HG03521 (cell line): Measurements from ENCODE around the gene ADRB2.
"Not testable (repeated sequence)": the region's sequence is repeated elsewhere in the genome, so short reads cannot be mapped to it uniquely, and the experiment has no call there.

Experiments used
- ATAC-seq: cut with Tn5 transposase; IDR thresholded peaks from one replicate; pipeline ENCODE4 v1.9.1; 2021; ENCODE audit warnings: mild to moderate bottlenecking, moderate library complexity; ENCODE audit not compliant: unreplicated experiment

Gene ADRB2

GRCh38 chr5:148853868-148854267, 27.5 kb downstream of the ADRB2 start:
- no peak for ATAC-seq

- ATAC-seq, result no peak
Measured at GRCh38 chr5:148855249-148856008, 29.0 kb downstream of the ADRB2 start.

GRCh38 chr5:148856009-148856367, 29.6 kb downstream of the ADRB2 start:
- no peak for ATAC-seq

DNA sequence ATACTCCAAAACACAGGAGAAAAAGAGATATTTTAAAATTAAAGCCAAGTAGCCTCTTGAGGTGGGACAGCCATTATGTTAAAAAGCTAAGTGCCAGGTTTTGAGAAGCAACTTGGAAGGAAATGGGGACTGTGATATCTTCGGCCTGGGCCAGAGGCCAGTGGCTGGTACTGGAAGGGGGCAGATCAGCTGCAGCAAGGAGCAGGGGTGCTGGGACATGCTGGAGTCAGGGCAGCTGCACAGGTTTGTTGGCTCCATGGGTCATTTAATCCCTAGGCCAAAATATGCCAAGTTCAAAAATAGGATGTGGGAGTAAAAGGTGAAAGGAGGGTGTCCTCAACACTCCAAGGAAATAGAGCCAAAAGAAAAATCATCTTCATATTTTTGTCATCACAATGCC, 30.0 kb downstream of the ADRB2 start:
- ATAC-seq, result no peak

- no peak for ATAC-seq
Measured at GRCh38 chr5:148857474-148857873, 31.1 kb downstream of the ADRB2 start.

- no peak for ATAC-seq
Measured at GRCh38 chr5:148858106-148858505, 31.7 kb downstream of the ADRB2 start.

DNA sequence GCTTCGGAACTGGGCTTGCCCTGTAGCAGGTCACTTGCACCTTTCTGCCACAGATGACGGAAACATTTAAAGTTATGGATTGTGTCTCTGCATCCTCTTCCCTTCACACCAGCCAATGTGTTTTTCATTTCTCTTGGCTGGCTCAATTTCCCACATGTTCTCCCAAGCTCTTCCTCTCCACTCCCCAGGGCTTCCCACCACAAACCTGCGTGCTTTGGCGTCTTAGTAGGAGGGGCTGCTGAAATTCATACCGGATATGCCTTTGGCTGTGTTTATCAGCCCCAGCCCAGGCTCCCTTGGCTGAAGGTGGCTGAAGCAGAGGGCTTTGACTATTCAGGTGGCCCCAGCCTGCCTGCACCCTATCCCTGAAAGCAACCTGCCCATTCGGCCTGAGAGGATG, 32.1 kb downstream of the ADRB2 start:
- no peak for ATAC-seq

- no peak for ATAC-seq
Measured at GRCh38 chr5:148859703-148860102, 33.3 kb downstream of the ADRB2 start.

DNA sequence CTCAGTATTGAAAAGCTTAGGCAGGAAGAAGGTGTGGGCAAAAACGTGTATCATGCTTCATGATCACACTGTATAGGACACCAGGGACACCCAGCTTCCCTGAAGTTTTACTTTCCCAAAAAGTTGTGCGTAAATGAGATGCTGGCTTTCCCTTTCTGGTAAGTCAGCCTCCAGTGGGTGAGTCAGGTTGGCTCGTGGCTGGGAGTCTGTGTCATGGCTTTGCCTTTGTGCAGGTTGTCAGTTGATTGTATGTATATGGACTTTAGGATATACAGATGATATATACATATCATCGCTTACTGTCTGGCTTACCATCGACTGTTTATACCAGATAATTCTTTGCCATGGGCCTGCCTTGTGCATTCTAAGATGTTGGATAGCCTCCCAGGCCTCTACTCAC, 34.2 kb downstream of the ADRB2 start:
- no peak for ATAC-seq

- no peak for ATAC-seq
Measured at GRCh38 chr5:148861088-148861487, 34.7 kb downstream of the ADRB2 start.

- ATAC-seq, result no peak
Measured at GRCh38 chr5:148861696-148862095, 35.3 kb downstream of the ADRB2 start.

GRCh38 chr5:148864113-148864841, 37.9 kb downstream of the ADRB2 start:
- no peak for ATAC-seq

- no peak for ATAC-seq
Measured at GRCh38 chr5:148866024-148866423, 39.6 kb downstream of the ADRB2 start.

- ATAC-seq, result no peak
Measured at GRCh38 chr5:148873120-148873519, 46.7 kb downstream of the ADRB2 start.

DNA sequence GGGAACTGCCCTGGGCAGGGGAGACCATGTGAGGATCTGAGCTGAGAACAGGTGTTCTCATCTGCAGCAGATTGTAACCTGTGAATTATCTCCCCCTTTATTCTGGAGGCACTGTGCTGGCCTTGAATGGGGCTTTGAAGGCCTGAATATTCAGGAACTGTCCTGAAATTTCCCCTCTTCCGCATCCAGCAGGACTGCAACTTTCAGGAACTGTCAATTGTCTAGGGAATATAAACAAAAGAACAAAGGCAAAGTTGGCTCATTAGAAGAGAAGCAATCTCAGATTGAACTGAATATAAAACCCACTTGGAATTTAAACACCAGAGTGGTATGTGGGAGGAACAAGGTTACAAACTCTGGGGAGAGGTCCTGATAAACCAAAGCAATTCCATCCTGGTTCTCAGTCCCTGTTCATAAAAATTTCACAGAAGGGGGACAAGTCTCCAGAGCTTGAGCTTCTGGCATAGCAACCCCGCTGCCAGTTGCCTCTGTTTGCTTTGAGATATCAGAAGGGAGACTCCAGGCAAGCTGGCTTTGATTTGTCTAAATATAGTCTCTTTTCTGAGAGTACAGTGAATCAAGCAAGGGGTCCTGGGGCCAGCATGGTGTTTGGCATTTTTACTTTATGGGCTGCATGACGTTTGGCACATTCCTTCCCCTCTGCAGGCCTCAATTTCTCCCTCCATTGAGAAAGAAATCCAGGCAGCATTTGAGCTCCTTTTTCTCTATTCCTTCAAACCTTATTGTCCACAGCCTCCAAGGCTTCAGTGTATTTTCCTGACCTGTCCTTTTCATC, 47.5 kb downstream of the ADRB2 start:
- no peak for ATAC-seq

- ATAC-seq, result no peak
Measured at GRCh38 chr5:148875205-148875875, 48.9 kb downstream of the ADRB2 start.

- ATAC-seq, result not testable (repeated sequence)
Measured at GRCh38 chr5:148877436-148877835, 51.0 kb downstream of the ADRB2 start.
